HT-29 (cell line): ENCODE data around the gene MAGOHB. TPM values are rescaled to one million over a fixed set of nuclear protein-coding genes. Genes with fewer than 3 reads are reported as not detected.

Experiments used
- DNase-seq: peaks from one replicate; pipeline ENCODE4 v3.0.0-alpha.2; 2015; ENCODE audit warnings: low spot score
- total RNA-seq: library from RNA; depleted of rRNA; stranded (reverse); fragments of >200 nt; shearing (Covaris generic); gene quantifications from 2 replicates; pipeline ENCODE4 v1.2.3, GENCODE V29; 2014; rRNA removed

The MAGOHB gene
- total RNA-seq, 1 experiment from 2014 or later, result 34.0 TPM

- no peak for DNase-seq
Observed at GRCh38 chr12:10554756-10555481, 58.5 kb downstream of the MAGOHB start.

DNA sequence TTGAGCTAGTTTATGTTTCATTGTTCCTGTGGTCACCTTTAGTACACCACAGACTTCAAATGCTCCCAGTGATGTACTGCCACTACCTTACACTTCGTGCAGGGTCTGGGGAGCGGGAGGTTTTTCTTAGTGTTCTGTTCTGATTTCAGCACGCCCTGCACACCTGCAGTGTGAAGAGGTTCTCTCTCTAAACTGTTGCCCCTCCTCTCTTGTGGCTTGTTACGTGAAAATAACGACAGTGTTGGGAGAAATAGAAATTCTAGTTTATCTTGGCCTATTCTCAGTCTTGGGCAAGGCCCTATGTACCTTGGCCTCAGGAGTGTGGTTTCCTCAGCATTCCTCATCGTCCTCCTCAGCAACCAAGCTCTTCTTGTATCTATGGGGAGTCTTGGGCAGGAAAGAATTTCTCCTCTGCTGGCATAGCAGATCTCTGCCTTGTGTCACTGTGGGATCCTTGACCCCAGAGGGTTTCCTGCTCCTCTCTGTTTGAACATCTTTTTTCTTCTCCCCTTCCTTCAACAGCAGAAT, 59.1 kb downstream of the MAGOHB start:
- no peak for DNase-seq

Other genes starting within 250 kb of the MAGOHB start
- 0.05 TPM in 1 of 2 replicates, not detected in the other for gene KLRK1, start 223.6 kb downstream of the MAGOHB start, total RNA-seq
- gene KLRC4, start 203.9 kb downstream of the MAGOHB start, total RNA-seq, result 0.10 TPM in 1 of 2 replicates, not detected in the other
- gene KLRC3, start 193.0 kb downstream of the MAGOHB start, total RNA-seq, result 0.46 and 0.57 TPM in 2 replicates
- 2.7 and 3.0 TPM in 2 replicates for gene KLRC2, start 177.6 kb downstream of the MAGOHB start, total RNA-seq
- gene KLRC1, start 160.2 kb downstream of the MAGOHB start, total RNA-seq, result 0.29 TPM in 1 of 2 replicates, not detected in the other
- gene EIF2S3B, start 107.7 kb downstream of the MAGOHB start, total RNA-seq, result 0.18 and 0.43 TPM in 2 replicates
- 7.4 and 12.8 TPM in 2 replicates for gene STYK1, start 60.4 kb upstream of the MAGOHB start, total RNA-seq
- gene YBX3, start 109.7 kb upstream of the MAGOHB start, total RNA-seq, result 195 and 214 TPM in 2 replicates
- not detected in 2 replicates for gene TAS2R7, start 189.0 kb upstream of the MAGOHB start, total RNA-seq
- gene TAS2R8, start 193.7 kb upstream of the MAGOHB start, total RNA-seq, result not detected in 2 replicates
- gene TAS2R9, start 196.6 kb upstream of the MAGOHB start, total RNA-seq, result 0.56 TPM in 1 of 2 replicates, not detected in the other
- gene TAS2R10, start 212.7 kb upstream of the MAGOHB start, total RNA-seq, result 0.21 and 0.36 TPM in 2 replicates
- gene PRR4, start 235.9 kb upstream of the MAGOHB start, total RNA-seq, result 0.13 and 0.28 TPM in 2 replicates